Body of pancreas (tissue), 4 donors: ENCODE data around the gene YIF1A. TPM values are rescaled to one million over a fixed set of nuclear protein-coding genes. Genes with fewer than 3 reads are reported as not detected.

Experiments
- ATAC-seq: fragments of 150-250 bp; one replicate; pipeline ENCODE4 v1.9.1; 2016
- DNase-seq, 4 donors: peaks; one replicate each; pipeline ENCODE4 v3.0.0-alpha.2; 2019
- H3K27ac ChIP-seq, 4 donors: fragments of 200-600 bp; sonication (generic); 1 replicate in 3 of 4; 2 replicates in 1 of 4; pipeline versions ENCODE4 v1.5.1 to v1.6.1; 2016 to 2019; ENCODE audit warnings: mild to moderate bottlenecking in 1 of 4, mixed read lengths in 1 of 4, moderate library complexity in 1 of 4
- H3K27me3 ChIP-seq, 2 donors: fragments of 200-600 bp; sonication (generic); one replicate each; pipeline ENCODE4 v1.6.0; 2016; ENCODE audit warnings: mild to moderate bottlenecking in 1 of 2
- H3K36me3 ChIP-seq, 2 donors: fragments of 200-600 bp; sonication (generic); replicated peaks in 1 of 2; 2 replicates each; pipeline ENCODE4 v1.5.1; 2016; ENCODE audit warnings: low read depth in 2 of 2; ENCODE audit not compliant: insufficient read depth in 1 of 2
- H3K4me1 ChIP-seq: fragments of 200-600 bp; sonication (generic); one replicate; pipeline ENCODE4 v1.6.0; 2016
- H3K4me3 ChIP-seq, 2 donors: fragments of 200-600 bp; sonication (generic); 1 replicate in 1 of 2; 2 replicates in 1 of 2; pipeline ENCODE4 v1.5.1; 2016 to 2019
- H3K9me3 ChIP-seq, 3 donors: fragments of 200-600 bp; sonication (generic); 1 replicate in 2 of 3; 2 replicates in 1 of 3; pipeline ENCODE4 v1.5.1; 2016
- CTCF ChIP-seq, 7 experiments: fragments of 450-650 bp in 4 of 7; fragments of 200-600 bp in 3 of 7; sonication (generic) in 3 of 7; IDR thresholded peaks; one replicate each; pipeline ENCODE4 v1.5.1; 2016 to 2019; ENCODE audit warnings: antibody characterized with exemption in 7 of 7
- POLR2A ChIP-seq, 3 donors: fragments of 450-650 bp; IDR thresholded peaks; one replicate each; pipeline ENCODE4 v1.6.1; 2016; ENCODE audit warnings: antibody characterized with exemption in 3 of 3, mild to moderate bottlenecking in 2 of 3
- WGBS, 2 donors: methylation state at CpG; one replicate each; pipeline ENCODE4 v1.1.5; 2017; 5-methylcytosine and 5-hydroxymethylcytosine counted together
- intact Hi-C: fragments of 100-400 bp; cut with DNase I; formaldehyde crosslinking; loops from one replicate; pipeline ENCODE4 v1.15.1; 2023
- total RNA-seq, 2 donors: library from RNA; depleted of rRNA; stranded (reverse); fragments of >200 nt; gene quantifications; one replicate each; pipeline ENCODE4 v1.1.0, GENCODE V29; 2016

The YIF1A gene
- total RNA-seq, 2 donors from 2014 or later = 63.6 to 91.6 TPM

- WGBS, 2 donors = 38 to 69% methylated on average over 1 of the region's 1 CpG
- intact Hi-C loops = no loop called here
- Histone ChIP-seq H3K4me3 (no peak overlapping the region), H3K36me3 (peaks cover 11 to 29% of the 10 kb centered on the region in 2 donors), H3K27me3 (no peaks in the 10 kb centered on the region), H3K4me1 (peaks cover 23% of the 10 kb centered on the region), H3K9me3 (no peaks in the 10 kb centered on the region), H3K27ac (no peak overlapping the region)
- no peak for TF ChIP-seq POLR2A (IDR thresholded peaks at IDR 0.05)
- no peak for TF ChIP-seq CTCF (IDR thresholded peaks at IDR 0.05)
- no peak for DNase-seq
- no peak for ATAC-seq
Measured at GRCh38 chr11:66274219-66274618, 14.7 kb downstream of the YIF1A start.

GRCh38 chr11:66272596-66272995 is 16.3 kb downstream of the YIF1A start:
- WGBS, 2 donors = 92 to 100% methylated on average over 2 of the region's 2 CpGs
- no peak for TF ChIP-seq CTCF (IDR thresholded peaks at IDR 0.05)
- TF ChIP-seq POLR2A (IDR thresholded peaks at IDR 0.05) = no peak
- no peaks in the 10 kb centered on the region for H3K9me3 ChIP-seq
- no peak overlapping the region for H3K4me3 ChIP-seq
- peaks cover 26% of the 10 kb centered on the region for H3K4me1 ChIP-seq
- H3K36me3 ChIP-seq = peaks cover 11 to 29% of the 10 kb centered on the region in 2 donors
- intact Hi-C loops = no loop called here
- no peak overlapping the region for H3K27ac ChIP-seq
- no peak for ATAC-seq
- no peak for DNase-seq
- H3K27me3 ChIP-seq = no peaks in the 10 kb centered on the region

GRCh38 chr11:66271816-66272215 is 17.1 kb downstream of the YIF1A start:
- 94 to 95% methylated on average over 4 to 7 of the region's 7 CpGs for WGBS, 2 donors
- Histone ChIP-seq H3K4me3 (no peak overlapping the region), H3K4me1 (peaks cover 26% of the 10 kb centered on the region), H3K27me3 (no peaks in the 10 kb centered on the region), H3K27ac (no peak overlapping the region), H3K9me3 (no peaks in the 10 kb centered on the region), H3K36me3 (peaks cover 11 to 29% of the 10 kb centered on the region in 2 donors)
- no peak for TF ChIP-seq CTCF (IDR thresholded peaks at IDR 0.05)
- TF ChIP-seq POLR2A (IDR thresholded peaks at IDR 0.05) = no peak
- no peak for DNase-seq
- intact Hi-C loops = no loop called here
- no peak for ATAC-seq

- Histone ChIP-seq H3K4me1 (peaks cover 28% of the 10 kb centered on the region), H3K9me3 (no peaks in the 10 kb centered on the region), H3K27ac (peak overlapping the region; percentile 85 to 93 (median 90)), H3K4me3 (peak overlapping the region; percentile 33 to 88), H3K36me3 (peaks cover 11 to 22% of the 10 kb centered on the region in 2 donors), H3K27me3 (no peaks in the 10 kb centered on the region)
- DNase-seq (peak in 2 of 4 donors; percentile 33 to 36), ATAC-seq (no peak)
- TF ChIP-seq POLR2A (IDR thresholded peaks at IDR 0.05) (no peak), CTCF (IDR thresholded peaks at IDR 0.05) (peak in 1 of 7 experiments; percentile 15)
- 3 to 6% methylated on average over 16 to 31 of the region's 32 CpGs for WGBS, 2 donors
- intact Hi-C loops = no loop called here
Measured at GRCh38 chr11:66268952-66269905, 19.7 kb downstream of the YIF1A start.
